K562 (cell line): ENCODE measurements around the gene TGFA. TPM values are rescaled to one million over a fixed set of nuclear protein-coding genes. Genes with fewer than 3 reads are reported as not detected.

Source experiments
- ATAC-seq: fragments of 200-7000 bp; cut with Tn5 transposase; 3 replicates; pipeline ENCODE4 v1.9.1; 2020; ENCODE audit warnings: moderate library complexity
- BruUV-seq: library from RNA; stranded (reverse); fragments of 400-500 nt; replicated peaks from 2 replicates; lab custom pipeline; 2021; lab: Mats Ljungman, UMichigan
- CTCF ChIA-PET: fragments of 300-600 bp; formaldehyde crosslinking; extraction: SDS; loops from one replicate; lab custom pipeline; 2021; ENCODE audit warnings: low intra/inter-chr PET ratio; lab: Yijun Ruan, JAX
- POLR2A ChIA-PET: fragments of 300-600, 350-650 bp; sonication (Branson Sonifier 250); formaldehyde crosslinking; extraction: SDS; loops from one replicate; lab custom pipeline; 2021; ENCODE audit warnings: antibody characterized with exemption, inconsistent platforms; lab: Yijun Ruan, JAX
- DNase-seq, 4 experiments: peaks; one replicate each; pipeline versions ENCODE4 v3.0.0 to v3.0.0-alpha.2; 2011 to 2018; ENCODE audit warnings: low spot score in 3 of 4, mixed read lengths in 3 of 4; ENCODE audit errors: extremely low read depth in 1 of 4
- FAIRE-seq: peaks from 2 replicates; lab custom pipeline; 2011; peaks lifted over from hg19 to GRCh38; lab: Jason Lieb, UNC
- H2AFZ ChIP-seq: 2 replicates; pipeline ENCODE4 v1.6.0; 2011; ENCODE audit warnings: low read depth, low read length, control low read depth, inconsistent platforms
- H3K27ac ChIP-seq: fragments of 200-600 bp; 3 replicates; pipeline ENCODE4 v1.8.0; 2011; ENCODE audit warnings: low read depth, mild to moderate bottlenecking, control low read depth, inconsistent platforms, low read length, moderate library complexity, mixed read lengths; ENCODE audit errors: extremely low read depth
- H3K27me3 ChIP-seq, 2 experiments: fragments of 300-600 bp in 1 of 2; 2 replicates in 1 of 2; 3 replicates in 1 of 2; pipeline versions ENCODE4 v1.6.0 to v1.8.0; 2011; ENCODE audit warnings: inconsistent platforms in 2 of 2, low read length in 2 of 2, mild to moderate bottlenecking in 1 of 2, mixed read lengths in 1 of 2, moderate library complexity in 1 of 2; ENCODE audit not compliant: control insufficient read depth in 2 of 2, insufficient read depth in 2 of 2
- H3K36me3 ChIP-seq: fragments of 300-600 bp; 3 replicates; pipeline ENCODE4 v1.8.0; 2011; ENCODE audit warnings: mild to moderate bottlenecking, low read length, inconsistent platforms; ENCODE audit not compliant: control insufficient read depth, insufficient read depth
- H3K4me1 ChIP-seq, 2 experiments: fragments of 200-600 bp in 1 of 2; replicated peaks in 1 of 2; 2 replicates in 1 of 2; 3 replicates in 1 of 2; pipeline versions ENCODE4 v1.5.1 to v1.8.0; 2011; ENCODE audit warnings: inconsistent platforms in 2 of 2, low read length in 2 of 2, mild to moderate bottlenecking in 1 of 2, mixed read lengths in 1 of 2, moderate library complexity in 1 of 2; ENCODE audit not compliant: control insufficient read depth in 2 of 2, insufficient read depth in 2 of 2
- H3K4me2 ChIP-seq: 2 replicates; pipeline ENCODE4 v1.6.1; 2011; ENCODE audit warnings: low read length, control low read depth, inconsistent platforms, mixed read lengths; ENCODE audit not compliant: insufficient read depth
- H3K4me3 ChIP-seq: fragments of 200-600 bp; sonication (generic), shearing (Covaris generic); 2 replicates; pipeline ENCODE4 v1.5.1; 2016; ENCODE audit warnings: control low read depth, inconsistent platforms
- H3K79me2 ChIP-seq: fragments of 200-600 bp; 3 replicates; pipeline ENCODE4 v1.8.0; 2011; ENCODE audit warnings: low read length, inconsistent platforms; ENCODE audit not compliant: control insufficient read depth, insufficient read depth
- H3K9ac ChIP-seq, 2 experiments: 2 replicates each; pipeline versions ENCODE4 v1.6.0 to v1.6.1; 2011; ENCODE audit warnings: low read depth in 2 of 2, low read length in 2 of 2, control low read depth in 1 of 2, inconsistent platforms in 1 of 2, mild to moderate bottlenecking in 1 of 2, mixed read lengths in 1 of 2; ENCODE audit not compliant: insufficient read depth in 1 of 2
- H3K9me1 ChIP-seq: one replicate; pipeline ENCODE4 v1.6.0; 2011; ENCODE audit warnings: inconsistent platforms, mild to moderate bottlenecking, low read length, moderate library complexity; ENCODE audit not compliant: control insufficient read depth, insufficient read depth
- H3K9me3 ChIP-seq: replicated peaks from 2 replicates; pipeline ENCODE4 v1.5.1; 2011; ENCODE audit warnings: low read depth, low read length, inconsistent platforms; ENCODE audit not compliant: control insufficient read depth, insufficient read depth
- H4K20me1 ChIP-seq: replicated peaks from 2 replicates; pipeline ENCODE4 v1.6.1; 2011; ENCODE audit warnings: low read length, inconsistent platforms, mixed read lengths; ENCODE audit not compliant: control insufficient read depth, insufficient read depth
- BMI1 ChIP-seq: fragments of 150-350 bp; IDR thresholded peaks from 2 replicates; pipeline ENCODE4 v1.6.1; 2014; ENCODE audit warnings: low read length
- JUN ChIP-seq, 2 experiments: sonication (generic) in 1 of 2; formaldehyde crosslinking in 1 of 2; IDR thresholded peaks; 2 replicates each; pipeline versions ENCODE4 v1.6.1 to v1.8.0; 2012 to 2022; ENCODE audit warnings: borderline replicate concordance in 2 of 2, mild to moderate bottlenecking in 2 of 2, improper control_type of control experiment in 1 of 2, low read depth in 1 of 2, low read length in 1 of 2, missing genetic modification reagents in 1 of 2
- SNAPC5 ChIP-seq: fragments of 250-450 bp; sonication (Bioruptor Pico); IDR thresholded peaks from 2 replicates; pipeline ENCODE4 v1.8.0; 2021; ENCODE audit warnings: moderate library complexity, mild to moderate bottlenecking, inconsistent platforms
- SOX6 ChIP-seq: fragments of 450-650 bp; IDR thresholded peaks from 2 replicates; pipeline ENCODE4 v1.6.1; 2014; ENCODE audit warnings: mild to moderate bottlenecking
- SRSF7 ChIP-seq: fragments of 200-400 bp; formaldehyde crosslinking; optimal IDR thresholded peaks from 2 replicates; pipeline ENCODE3; 2017; ENCODE audit warnings: mild to moderate bottlenecking, low read depth, low read length
- XRCC3 ChIP-seq: fragments of 450-650 bp; IDR thresholded peaks from 2 replicates; pipeline ENCODE4 v1.6.1; 2017; ENCODE audit warnings: mild to moderate bottlenecking, moderate library complexity
- ZBTB12 ChIP-seq: fragments of 250-450 bp; sonication (Bioruptor Pico); IDR thresholded peaks from 2 replicates; pipeline ENCODE4 v1.4.0; 2020
- ZNF347 ChIP-seq: fragments of 450-650 bp; formaldehyde crosslinking; IDR thresholded peaks from 2 replicates; pipeline ENCODE4 v1.4.0; 2020; ENCODE audit warnings: low read depth, mild to moderate bottlenecking, moderate library complexity
- WGBS: fragments of 100-300 bp; shearing (Covaris generic); methylation state at CpG from one replicate; pipeline ENCODE4 v1.1.6; 2016; ENCODE audit warnings: low coverage, mixed read lengths; ENCODE audit not compliant: insufficient coverage; ENCODE audit errors: missing lambda C conversion rate; 5-methylcytosine and 5-hydroxymethylcytosine counted together
- in situ Hi-C: fragments of 300-500 bp; cut with MboI; formaldehyde crosslinking; loops from 4 replicates; pipeline ENCODE4 v1.15.0; 2018; ENCODE audit warnings: inconsistent platforms, mixed read lengths
- intact Hi-C: fragments of 100-400 bp; cut with micrococcal nuclease; formaldehyde crosslinking; loops from 2 replicates; pipeline ENCODE4 v1.14.2; 2022
- polyA plus RNA-seq, 8 experiments: library from polyadenylated mRNA; depleted of rRNA in 4 of 8; stranded (reverse) in 5 of 8; unstranded in 3 of 8; fragments of >200 nt; fragmentation: Nextera tagmentation in 2 of 8; fragmentation: Illumina TruSeq in 1 of 8; extraction: Ambion mirVana in 2 of 8; extraction: Trizol in 1 of 8; gene quantifications; 2 replicates each; pipeline versions ENCODE4 v1.2.1 to v1.2.3, GENCODE V29; 2011 to 2014; ENCODE audit warnings: inconsistent platforms in 1 of 8, missing spikeins in 1 of 8
- total RNA-seq, 7 experiments: library from RNA; depleted of rRNA in 6 of 7; stranded (reverse); fragments of >200 nt in 6 of 7; fragmentation: Illumina TruSeq in 2 of 7; extraction: Trizol in 2 of 7; gene quantifications; 2 replicates each; pipeline versions ENCODE4 v1.2.1 to v1.2.3, GENCODE V29; 2011 to 2021; ENCODE audit warnings: low replicate concordance in 1 of 7

TGFA gene
- total and polyA plus RNA-seq, 9 of the 15 experiments (the other 6 are each of a cell fraction or from before 2014, with no cell fraction given) = not detected

GRCh38 chr2:70420740-70421139, 132.9 kb downstream of the TGFA start:
- in situ Hi-C loops (no loop called here), intact Hi-C loops (no loop called here)
- Histone ChIP-seq H3K79me2 (no peaks in the 10 kb centered on the region), H3K27ac (no peak overlapping the region), H3K4me2 (no peak overlapping the region), H3K27me3 (peaks cover 2% of the 10 kb centered on the region in 2 experiments; a peak in 3 of 5 replicates), H2AFZ (no peak overlapping the region), H4K20me1 (no peaks in the 10 kb centered on the region), H3K4me1 (peaks cover 0 to 3% of the 10 kb centered on the region in 2 experiments; a peak in 2 of 5 replicates), H3K9me1 (no peaks in the 10 kb centered on the region), H3K9ac (no peak overlapping the region), H3K4me3 (no peak overlapping the region), H3K9me3 (no peaks in the 10 kb centered on the region), H3K36me3 (no peaks in the 10 kb centered on the region)
- BruUV-seq = no TSS peak
- FAIRE-seq (no peak), ATAC-seq (no peak), DNase-seq (no peak)
- WGBS = 1% methylated on average over 8 of the region's 8 CpGs
- CTCF ChIA-PET = no interaction called here
- TF ChIP-seq JUN (IDR thresholded peaks at IDR 0.05; ENCODE audit: borderline replicate concordance, low read depth, low read length) (no peak), JUN (CRISPR knock-in tag; IDR thresholded peaks at IDR 0.05; ENCODE audit: borderline replicate concordance) (no peak), BMI1 (no peak), SNAPC5 (no peak), XRCC3 (no peak), ZNF347 (no peak), ZBTB12 (CRISPR knock-in tag) (no peak), SRSF7 (no peak), SOX6 (no peak)
- POLR2A ChIA-PET = no interaction called here
